Embryonic facial prominence (tissue), 1 donor: ENCODE data around the gene TMPRSS9.
"Not testable (repeated sequence)": the region's sequence is repeated elsewhere in the genome, so short reads cannot be mapped to it uniquely, and the experiment has no call there.

Experiments used
- DNase-seq: peaks from one replicate; pipeline ENCODE4 v3.0.0-alpha.2; 2016; ENCODE audit errors: extremely low spot score

The TMPRSS9 gene

DNA sequence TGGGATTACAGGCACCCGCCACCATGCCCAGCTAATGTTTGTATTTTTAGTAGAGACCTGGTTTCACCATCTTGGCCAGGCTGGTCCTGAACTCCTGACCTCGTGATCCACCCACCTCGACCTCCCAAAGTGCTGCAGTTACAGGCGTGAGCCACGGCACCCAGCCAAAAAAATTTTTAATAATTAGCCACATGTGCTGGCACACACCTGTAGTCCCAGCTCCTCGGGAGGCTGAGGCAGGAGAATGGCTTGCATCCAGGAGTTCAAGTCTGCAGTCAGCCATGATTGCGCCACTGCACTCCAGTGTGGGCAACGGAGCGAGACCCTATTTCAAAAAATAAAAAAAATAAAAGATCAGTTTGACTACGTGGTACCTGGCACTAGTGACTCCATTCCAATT is 98.7 kb downstream of the TMPRSS9 start:
- not testable (repeated sequence) for DNase-seq

DNA sequence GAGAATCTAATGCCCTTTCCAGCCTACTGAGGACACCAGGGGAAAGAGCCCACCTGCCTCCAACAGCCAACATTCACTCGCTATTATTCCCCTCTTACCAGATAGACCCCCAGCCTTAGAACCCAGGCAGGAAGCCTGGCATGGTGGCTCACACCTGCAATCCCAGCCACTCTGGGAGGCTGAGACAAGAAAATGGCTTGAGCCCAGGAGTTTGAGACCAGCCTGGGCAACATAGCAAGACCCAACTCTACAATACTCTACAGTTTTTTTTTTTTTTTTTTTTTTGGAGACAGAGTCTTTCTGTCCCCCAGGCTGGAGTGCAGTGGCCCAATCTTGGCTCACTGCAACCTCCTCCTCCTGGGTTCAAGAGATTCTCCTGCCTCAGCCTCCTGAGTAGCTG is 100.2 kb downstream of the TMPRSS9 start:
- no peak for DNase-seq

GRCh38 chr19:2461751-2462634 is 101.9 kb downstream of the TMPRSS9 start:
- no peak for DNase-seq

GRCh38 chr19:2462635-2463421 is 102.8 kb downstream of the TMPRSS9 start:
- DNase-seq: peak; percentile 75

DNA sequence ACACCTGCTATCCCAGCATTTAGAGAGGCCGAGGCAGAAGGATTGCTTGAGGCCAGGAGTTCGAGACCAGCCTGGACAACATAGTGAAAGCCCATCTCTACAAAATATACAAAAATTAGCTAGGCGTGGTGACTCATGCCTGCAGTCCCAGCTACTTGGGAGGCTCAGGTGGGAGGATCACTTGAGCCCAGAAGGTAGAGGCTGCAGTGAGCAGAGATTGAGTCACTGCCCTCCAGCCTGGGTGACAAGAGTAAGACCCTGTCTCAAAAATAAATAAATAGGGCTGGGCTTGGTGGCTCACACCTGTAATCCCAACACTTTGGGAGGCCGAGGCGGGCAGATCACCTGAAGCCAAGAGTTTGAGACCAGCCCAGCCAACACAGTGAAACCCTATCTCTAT is 103.6 kb downstream of the TMPRSS9 start:
- not testable (repeated sequence) for DNase-seq

- DNase-seq: no peak
Observed at GRCh38 chr19:2464389-2464788, 104.3 kb downstream of the TMPRSS9 start.

GRCh38 chr19:2468596-2468995 is 108.5 kb downstream of the TMPRSS9 start:
- DNase-seq: no peak

DNA sequence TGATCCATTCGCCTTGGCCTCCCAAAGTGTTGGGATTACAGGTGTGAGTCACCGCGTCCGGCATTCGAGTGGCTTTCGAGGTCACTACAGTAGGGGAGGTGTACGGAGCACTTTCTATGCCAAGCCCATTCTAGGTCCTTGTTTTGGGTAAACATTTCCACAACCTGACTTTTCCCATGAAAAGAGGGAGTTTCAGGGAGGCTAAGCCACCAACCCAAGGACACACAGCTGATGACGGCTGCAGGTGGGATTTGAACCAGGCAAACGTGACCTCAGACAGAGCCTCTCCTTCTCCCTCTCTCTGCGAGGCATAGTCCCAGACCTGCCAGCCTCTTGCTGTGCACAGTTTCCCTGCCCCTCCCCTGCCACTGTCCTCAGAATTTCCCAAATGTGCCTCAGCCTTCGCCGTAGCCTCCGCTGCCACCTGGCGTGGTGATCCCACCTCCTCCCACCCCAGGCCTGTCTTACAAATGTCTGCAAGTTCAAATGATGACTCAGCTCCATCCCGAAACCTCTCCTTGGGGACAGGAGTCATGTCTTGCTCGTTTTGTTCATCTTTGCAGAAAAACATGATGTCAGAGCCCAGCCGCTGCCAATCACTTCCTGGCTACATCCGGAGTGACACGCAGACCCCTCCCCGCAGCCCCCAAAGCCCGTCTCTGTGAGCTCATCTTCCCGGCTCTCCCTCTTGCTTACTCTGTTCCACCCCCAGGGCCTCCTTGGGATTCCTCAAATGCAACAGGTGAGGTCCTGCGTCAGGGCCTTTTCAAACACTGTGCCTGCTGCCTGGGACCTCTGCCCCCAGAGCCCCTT is 109.2 kb downstream of the TMPRSS9 start:
- peak; percentile 61 for DNase-seq

- DNase-seq: not testable (repeated sequence)
Observed at GRCh38 chr19:2469915-2470200, 109.8 kb downstream of the TMPRSS9 start.

GRCh38 chr19:2474232-2475017 is 114.4 kb downstream of the TMPRSS9 start:
- DNase-seq: peak; percentile 58

DNA sequence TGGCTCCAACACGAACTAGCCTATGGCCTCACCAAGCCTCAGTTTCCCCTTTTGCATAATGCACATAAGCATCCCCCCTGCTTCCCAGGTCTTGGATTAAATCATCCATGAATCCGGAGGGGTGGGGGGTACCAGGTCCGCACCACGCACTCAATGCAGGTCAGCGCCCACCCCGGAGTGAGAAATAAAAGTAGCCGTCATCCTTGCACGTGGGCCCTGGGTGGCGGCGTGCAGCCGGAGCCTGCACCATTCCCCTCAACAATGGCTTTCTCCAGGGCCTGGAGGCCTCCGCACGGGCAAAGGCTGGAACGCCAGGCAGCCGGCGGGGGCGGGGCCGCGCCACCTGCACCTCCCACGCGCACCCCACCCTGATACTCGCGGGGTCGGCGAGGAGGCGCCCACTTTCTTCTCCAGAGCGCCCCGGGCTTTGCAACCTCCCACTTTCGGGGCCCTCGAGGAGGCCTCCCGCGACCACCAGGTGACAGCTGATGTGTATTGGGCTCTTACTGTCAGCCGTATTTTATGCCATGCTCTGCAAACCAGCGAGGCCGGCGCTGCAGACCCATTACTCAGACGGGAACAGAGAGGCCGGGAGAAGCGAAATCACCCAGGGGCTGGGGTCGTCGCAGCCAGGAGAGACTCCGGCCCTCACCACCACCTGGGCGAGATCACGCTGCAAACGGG is 115.1 kb downstream of the TMPRSS9 start:
- DNase-seq: no peak
